Stomach (tissue), 4 donors: ENCODE data around the gene SPAAR.

ENCODE experiments used
- CTCF ChIP-seq, 7 experiments: fragments of 450-650 bp in 4 of 7; fragments of 200-600 bp in 3 of 7; sonication (generic) in 3 of 7; IDR thresholded peaks; one replicate each; pipeline ENCODE4 v1.5.1; 2016 to 2019; ENCODE audit warnings: antibody characterized with exemption in 7 of 7, control low read depth in 2 of 7, mild to moderate bottlenecking in 1 of 7
- EP300 ChIP-seq: sonication (generic); formaldehyde crosslinking; IDR thresholded peaks from one replicate; pipeline ENCODE4 v1.6.1; 2017; ENCODE audit warnings: antibody characterized with exemption
- POLR2AphosphoS5 ChIP-seq, 3 donors: sonication (generic); formaldehyde crosslinking; IDR thresholded peaks; one replicate each; pipeline ENCODE4 v1.6.1; 2016; ENCODE audit warnings: antibody characterized with exemption in 3 of 3

GRCh38 chr9:35960039-35960655, 50.9 kb downstream of the SPAAR start:
- TF ChIP-seq CTCF (IDR thresholded peaks at IDR 0.05): no peak
- TF ChIP-seq POLR2AphosphoS5 (IDR thresholded peaks at IDR 0.05): no peak
- TF ChIP-seq EP300: no peak
